ENCODE measurements around the gene SINHCAF.

- TF ChIP-seq CTCF (IDR thresholded peaks at IDR 0.05; ENCODE audit: poor library complexity, severe bottlenecking) = no peak
- no peak for TF ChIP-seq EZH2 (IDR thresholded peaks at IDR 0.05; ENCODE audit: borderline replicate concordance, insufficient read depth, low read length, poor library complexity, severe bottlenecking)
Observed at GRCh38 chr12:31250179-31250578, 75.8 kb downstream of the SINHCAF start.

Measured in neural cell (in vitro differentiated cells).